ENCODE measurements around the gene PRKD1. TPM values are rescaled to one million over a fixed set of nuclear protein-coding genes. Genes with fewer than 3 reads are reported as not detected.

PRKD1 gene
- total RNA-seq (2022) (9.1 and 9.7 TPM in 2 replicates), Bru-seq, nascent RNA (percentile 64 among the genes with signal in this experiment), BruChase-seq, experiment 1, labeled RNA remaining after a 6-hour chase (percentile 54 among the genes with signal in this experiment), BruChase-seq, experiment 2, labeled RNA remaining after a 2-hour chase (percentile 53 among the genes with signal in this experiment)
- long read RNA-seq, partial matches to known transcripts: 2 of 3 reads
- long read RNA-seq, other reads (novel, unspliced or antisense): 1 of 3 reads

DNA sequence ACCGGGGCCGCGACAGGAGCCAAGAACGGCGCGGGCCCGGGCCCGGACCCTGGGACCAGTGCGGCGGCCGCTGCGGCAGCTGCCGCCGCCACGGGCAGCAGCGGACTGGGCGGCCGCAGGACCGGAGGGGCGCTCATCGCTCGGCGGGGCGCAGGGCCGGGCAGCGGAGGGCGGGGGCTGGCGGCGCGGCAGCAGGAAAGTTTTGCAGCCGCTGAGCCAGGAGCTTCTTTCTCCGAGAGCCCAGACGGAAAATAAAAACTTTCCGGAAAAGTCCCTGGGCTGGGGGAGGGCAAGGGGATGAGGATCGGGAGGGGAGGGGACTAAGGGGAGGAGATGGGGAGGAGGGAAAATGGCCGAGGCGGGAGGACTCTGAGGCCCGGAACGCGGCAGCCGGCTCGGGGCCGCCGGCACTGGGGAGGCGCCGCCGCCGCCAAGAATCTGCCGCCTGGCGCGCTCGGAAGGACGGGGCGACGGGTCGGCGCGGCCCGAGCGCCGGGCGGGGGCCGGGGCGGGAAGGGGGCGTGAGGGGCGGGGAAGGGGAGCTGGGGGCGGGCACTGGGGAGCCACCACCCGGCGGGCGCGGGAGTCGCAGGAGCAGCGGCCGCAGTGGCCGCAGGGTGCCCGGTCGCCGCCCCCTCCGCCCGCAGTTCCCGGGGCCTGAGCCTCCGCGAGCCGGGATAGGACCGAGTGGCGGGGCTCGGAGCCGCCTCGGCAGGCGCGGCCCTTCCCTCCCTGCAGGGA is at the start of gene PRKD1:
Gene PRKD1, minus strand, starts transcription at position 472 of the 741 bp plus-strand sequence.
- H3K36me3 Mint-ChIP-seq (ENCODE audit: insufficient read depth, unreplicated experiment): peaks cover 24% of the 10 kb centered on the region
- H3K27me3 Mint-ChIP-seq (ENCODE audit: unreplicated experiment): no peaks in the 10 kb centered on the region
- TF ChIP-seq CTCF (IDR thresholded peaks at IDR 0.05; ENCODE audit: unreplicated experiment): no peak
- H3K27ac Mint-ChIP-seq (ENCODE audit: unreplicated experiment): peak within 1 kb of the TSS; percentile 27
- CTCF ChIA-PET: interaction anchor here (0.6 to 0.7 kb wide), 2 partner anchors 107 to 396 kb away, joined by 3 read pairs; no protein-coding TSS in a partner anchor
- BruUV-seq (replicated peaks): no TSS peak
- intact Hi-C loops (cut with micrococcal nuclease; ENCODE audit: unreplicated experiment): no loop called here
- H3K4me3 Mint-ChIP-seq (ENCODE audit: low read depth, unreplicated experiment): peak within 1 kb of the TSS; percentile 92
- peak; percentile 75 for DNase-seq
- no peaks in the 10 kb centered on the region for H3K9me3 Mint-ChIP-seq (ENCODE audit: low read depth, unreplicated experiment)
- peaks cover 36% of the 10 kb centered on the region for H3K4me1 Mint-ChIP-seq (ENCODE audit: low read depth, unreplicated experiment)

DNA sequence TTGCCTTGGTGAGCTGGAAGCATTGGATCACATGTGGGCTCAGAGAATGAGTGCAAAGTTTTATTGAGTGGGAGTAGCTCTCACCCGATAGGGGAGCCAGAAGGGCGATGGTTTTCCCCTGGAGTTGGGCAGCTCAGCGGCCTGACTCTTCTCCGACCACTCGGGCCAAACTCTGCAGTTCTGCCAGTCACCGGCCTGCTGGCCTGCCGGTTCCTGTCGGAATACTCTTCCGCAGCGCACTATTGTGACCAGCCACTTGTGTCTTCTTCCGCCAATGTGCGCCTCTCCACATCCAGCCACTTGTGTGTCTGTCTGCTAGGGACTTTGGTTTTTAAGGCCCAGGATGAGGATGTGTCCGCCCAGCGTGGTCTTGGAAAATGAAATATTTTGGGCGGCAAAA is 43.5 kb upstream of the PRKD1 start:
- intact Hi-C loops (cut with micrococcal nuclease; ENCODE audit: unreplicated experiment): no loop called here
- Mint-ChIP-seq H3K4me3 (ENCODE audit: low read depth, unreplicated experiment) (no peak overlapping the region), H3K27me3 (ENCODE audit: unreplicated experiment) (no peaks in the 10 kb centered on the region), H3K36me3 (ENCODE audit: insufficient read depth, unreplicated experiment) (no peaks in the 10 kb centered on the region), H3K9me3 (ENCODE audit: low read depth, unreplicated experiment) (peaks cover 5% of the 10 kb centered on the region), H3K27ac (ENCODE audit: unreplicated experiment) (no peak overlapping the region), H3K4me1 (ENCODE audit: low read depth, unreplicated experiment) (no peaks in the 10 kb centered on the region)
- DNase-seq: no peak
- no TSS peak for BruUV-seq (replicated peaks)
- CTCF ChIA-PET: interaction anchor here (0.7 kb wide), 1 partner anchor 118 kb away, joined by 3 read pairs; no protein-coding TSS in a partner anchor
- TF ChIP-seq CTCF (IDR thresholded peaks at IDR 0.05; ENCODE audit: unreplicated experiment): no peak

DNA sequence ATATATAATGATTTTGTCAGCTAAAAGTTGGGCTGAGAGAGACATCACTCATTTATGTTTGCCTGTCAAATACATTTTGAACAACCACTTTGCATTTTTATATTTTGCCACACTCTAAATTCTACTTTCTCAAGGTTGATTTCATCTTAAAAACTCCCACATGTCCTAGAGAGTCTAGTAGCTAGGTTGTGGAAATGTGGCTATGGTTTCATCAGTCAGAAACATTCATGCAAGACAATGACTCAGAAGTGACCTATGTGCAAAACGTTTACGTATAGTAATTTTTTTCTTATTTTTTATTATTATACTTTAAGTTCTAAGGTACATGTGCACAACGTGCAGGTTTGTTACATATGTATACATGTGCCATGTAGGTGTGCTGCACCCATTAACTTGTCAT is 27.4 kb upstream of the PRKD1 start:
- no peak for DNase-seq
- Mint-ChIP-seq H3K27ac (ENCODE audit: unreplicated experiment) (no peak overlapping the region), H3K9me3 (ENCODE audit: low read depth, unreplicated experiment) (peaks cover 3% of the 10 kb centered on the region), H3K36me3 (ENCODE audit: insufficient read depth, unreplicated experiment) (no peaks in the 10 kb centered on the region), H3K27me3 (ENCODE audit: unreplicated experiment) (peaks cover 8% of the 10 kb centered on the region), H3K4me1 (ENCODE audit: low read depth, unreplicated experiment) (no peaks in the 10 kb centered on the region), H3K4me3 (ENCODE audit: low read depth, unreplicated experiment) (no peak overlapping the region)
- CTCF ChIA-PET: no interaction called here
- TF ChIP-seq CTCF (IDR thresholded peaks at IDR 0.05; ENCODE audit: unreplicated experiment): no peak
- intact Hi-C loops (cut with micrococcal nuclease; ENCODE audit: unreplicated experiment): no loop called here
- no TSS peak for BruUV-seq (replicated peaks)

- Mint-ChIP-seq H3K4me1 (ENCODE audit: low read depth, unreplicated experiment) (no peaks in the 10 kb centered on the region), H3K27ac (ENCODE audit: unreplicated experiment) (no peak overlapping the region), H3K36me3 (ENCODE audit: insufficient read depth, unreplicated experiment) (no peaks in the 10 kb centered on the region), H3K9me3 (ENCODE audit: low read depth, unreplicated experiment) (peaks cover 3% of the 10 kb centered on the region), H3K27me3 (ENCODE audit: unreplicated experiment) (peaks cover 8% of the 10 kb centered on the region), H3K4me3 (ENCODE audit: low read depth, unreplicated experiment) (no peak overlapping the region)
- DNase-seq: no peak
- intact Hi-C loops (cut with micrococcal nuclease; ENCODE audit: unreplicated experiment): no loop called here
- TF ChIP-seq CTCF (IDR thresholded peaks at IDR 0.05; ENCODE audit: unreplicated experiment): no peak
- CTCF ChIA-PET: no interaction called here
- no TSS peak for BruUV-seq (replicated peaks)
These were observed 25.9 kb upstream of the PRKD1 start for GRCh38 chr14:29953501-29953900.

Data from Calu3 (cell line).